ENCODE measurements around the gene AEBP2.

DNA sequence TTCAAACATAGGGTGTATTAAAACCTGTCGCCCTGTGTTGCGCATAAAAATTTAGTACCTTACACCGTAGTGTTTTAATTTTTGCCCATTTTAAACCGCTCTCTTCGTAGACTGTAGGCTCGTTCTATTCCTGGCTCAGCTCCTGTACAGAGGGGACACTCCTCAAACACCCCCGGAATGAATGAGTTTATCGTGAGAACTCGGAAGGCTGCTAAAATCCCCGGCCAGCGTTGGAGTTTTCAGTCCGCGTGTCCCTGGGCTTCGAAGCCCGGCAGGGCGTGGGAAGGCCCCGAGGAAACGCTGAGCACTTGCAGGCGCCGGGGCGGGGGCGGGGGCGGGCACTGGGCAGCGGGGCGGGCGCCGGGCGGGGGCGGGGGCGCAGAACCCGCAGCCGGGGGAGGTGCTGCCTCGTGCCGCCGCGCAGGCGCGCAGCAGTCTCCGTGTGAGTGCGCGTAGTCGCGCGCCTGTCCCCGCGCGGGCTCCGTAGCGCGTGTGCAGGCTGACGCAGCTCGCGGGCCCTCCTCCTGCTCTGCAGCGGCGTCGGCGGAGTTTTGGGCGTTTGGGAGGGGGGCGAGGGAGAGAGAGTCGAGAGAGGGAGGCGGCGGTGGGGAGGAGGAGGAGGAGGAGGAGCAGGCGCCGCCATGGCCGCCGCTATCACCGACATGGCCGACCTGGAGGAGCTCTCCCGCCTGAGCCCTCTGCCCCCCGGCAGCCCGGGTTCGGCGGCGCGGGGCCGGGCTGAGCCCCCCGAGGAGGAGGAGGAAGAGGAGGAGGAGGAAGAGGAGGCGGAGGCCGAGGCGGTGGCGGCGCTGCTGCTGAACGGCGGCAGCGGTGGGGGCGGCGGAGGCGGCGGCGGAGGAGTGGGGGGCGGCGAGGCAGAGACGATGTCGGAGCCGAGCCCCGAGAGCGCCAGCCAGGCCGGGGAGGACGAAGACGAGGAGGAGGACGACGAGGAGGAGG lies at the start of gene AEBP2:
- TF ChIP-seq, protein P1, sequence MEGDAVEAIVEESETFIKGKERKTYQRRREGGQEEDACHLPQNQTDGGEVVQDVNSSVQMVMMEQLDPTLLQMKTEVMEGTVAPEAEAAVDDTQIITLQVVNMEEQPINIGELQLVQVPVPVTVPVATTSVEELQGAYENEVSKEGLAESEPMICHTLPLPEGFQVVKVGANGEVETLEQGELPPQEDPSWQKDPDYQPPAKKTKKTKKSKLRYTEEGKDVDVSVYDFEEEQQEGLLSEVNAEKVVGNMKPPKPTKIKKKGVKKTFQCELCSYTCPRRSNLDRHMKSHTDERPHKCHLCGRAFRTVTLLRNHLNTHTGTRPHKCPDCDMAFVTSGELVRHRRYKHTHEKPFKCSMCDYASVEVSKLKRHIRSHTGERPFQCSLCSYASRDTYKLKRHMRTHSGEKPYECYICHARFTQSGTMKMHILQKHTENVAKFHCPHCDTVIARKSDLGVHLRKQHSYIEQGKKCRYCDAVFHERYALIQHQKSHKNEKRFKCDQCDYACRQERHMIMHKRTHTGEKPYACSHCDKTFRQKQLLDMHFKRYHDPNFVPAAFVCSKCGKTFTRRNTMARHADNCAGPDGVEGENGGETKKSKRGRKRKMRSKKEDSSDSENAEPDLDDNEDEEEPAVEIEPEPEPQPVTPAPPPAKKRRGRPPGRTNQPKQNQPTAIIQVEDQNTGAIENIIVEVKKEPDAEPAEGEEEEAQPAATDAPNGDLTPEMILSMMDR (IDR thresholded peaks at IDR 0.05) = no peak
- TF ChIP-seq EP300 (IDR thresholded peaks at IDR 0.05) = no peak
- TF ChIP-seq POLR2A (IDR thresholded peaks at IDR 0.05) = peak; percentile 65 to 72
- peak; percentile 94 for TF ChIP-seq POLR2AphosphoS5 (IDR thresholded peaks at IDR 0.05)

All from gastroesophageal sphincter (tissue), 3 donors.